PC-9 (cell line): ENCODE measurements around the gene DLGAP5. TPM values are rescaled to one million over a fixed set of nuclear protein-coding genes. Genes with fewer than 3 reads are reported as not detected.

Experiments
- BruUV-seq: library from RNA; stranded (reverse); fragments of 400-500 nt; replicated peaks from 2 replicates; lab custom pipeline; 2021; lab: Mats Ljungman, UMichigan
- CTCF ChIA-PET: fragments of 300-600 bp; sonication (Branson Sonifier 250); formaldehyde crosslinking; loops from one replicate; lab custom pipeline; 2022; ENCODE audit warnings: antibody characterized with exemption; lab: Charles Lee
- POLR2A ChIA-PET: fragments of 300-600 bp; sonication (Branson Sonifier 250); formaldehyde crosslinking; loops from one replicate; lab custom pipeline; 2022; ENCODE audit warnings: antibody characterized with exemption; ENCODE audit not compliant: unreplicated experiment; lab: Charles Lee
- DNase-seq, 2 experiments: peaks; one replicate each; pipeline versions ENCODE4 v3.0.0 to v3.0.0-alpha.2; 2015 to 2022; ENCODE audit warnings: mixed read lengths in 1 of 2
- H2AFZ ChIP-seq: fragments of 200-600 bp; sonication (generic); 2 replicates; pipeline ENCODE4 v1.8.1; 2017; ENCODE audit warnings: antibody characterized with exemption
- H3F3A ChIP-seq: fragments of 200-600 bp; sonication (generic); 2 replicates; pipeline ENCODE4 v1.8.1; 2017; ENCODE audit warnings: antibody characterized with exemption, mild to moderate bottlenecking, low read depth; ENCODE audit not compliant: insufficient read depth
- H3K27ac ChIP-seq: fragments of 200-600 bp; sonication (generic); 2 replicates; pipeline ENCODE4 v1.6.1; 2016; ENCODE audit warnings: mixed run types
- H3K27me3 ChIP-seq: fragments of 200-600 bp; sonication (generic); 2 replicates; pipeline ENCODE4 v1.6.1; 2016; ENCODE audit warnings: low read depth, mixed run types; ENCODE audit not compliant: insufficient read depth
- H3K36me3 ChIP-seq: fragments of 200-600 bp; sonication (generic); 2 replicates; pipeline ENCODE4 v1.6.1; 2016; ENCODE audit warnings: low read depth, mixed run types
- H3K4me1 ChIP-seq: fragments of 200-600 bp; sonication (generic); replicated peaks from 2 replicates; pipeline ENCODE4 v1.6.1; 2016; ENCODE audit warnings: mixed run types; ENCODE audit not compliant: insufficient read depth
- H3K4me2 ChIP-seq: fragments of 200-600 bp; sonication (generic); 2 replicates; pipeline ENCODE4 v1.6.1; 2017; ENCODE audit warnings: mixed run types
- H3K4me3 ChIP-seq: fragments of 200-600 bp; sonication (generic); 2 replicates; pipeline ENCODE4 v1.6.1; 2016; ENCODE audit warnings: mixed run types
- H3K79me2 ChIP-seq: fragments of 200-600 bp; sonication (generic); 2 replicates; pipeline ENCODE4 v1.6.1; 2017; ENCODE audit warnings: low read depth, mixed run types
- H3K9me2 ChIP-seq: fragments of 200-600 bp; sonication (generic); 2 replicates; pipeline ENCODE4 v1.8.1; 2017; ENCODE audit warnings: mild to moderate bottlenecking; ENCODE audit not compliant: insufficient read depth
- H3K9me3 ChIP-seq: fragments of 200-600 bp; sonication (generic); 2 replicates; pipeline ENCODE4 v1.8.1; 2016; ENCODE audit warnings: low read depth; ENCODE audit not compliant: insufficient read depth
- H4K20me1 ChIP-seq: fragments of 200-600 bp; sonication (generic); 2 replicates; pipeline ENCODE4 v1.8.1; 2017; ENCODE audit not compliant: insufficient read depth
- CTCF ChIP-seq: fragments of 200-600 bp; sonication (generic); conservative IDR thresholded peaks from 2 replicates; pipeline ENCODE4 v1.6.1; 2017; ENCODE audit warnings: mixed run types, antibody characterized with exemption, mild to moderate bottlenecking, moderate library complexity
- EZH2 ChIP-seq: fragments of 200-600 bp; sonication (generic); IDR thresholded peaks from 2 replicates; pipeline ENCODE4 v1.8.0; 2017; ENCODE audit warnings: antibody characterized with exemption, low read depth
- intact Hi-C: fragments of 100-400 bp; cut with micrococcal nuclease; formaldehyde crosslinking; loops from one replicate; pipeline ENCODE4 v1.10.0; 2022; ENCODE audit not compliant: unreplicated experiment
- total RNA-seq: library from RNA; stranded (reverse); gene quantifications from 2 replicates; pipeline ENCODE4 v1.2.3, GENCODE V29; 2021

Gene DLGAP5
- total RNA-seq, 1 experiment from 2014 or later: 80.0 TPM

- Histone ChIP-seq H4K20me1 (no peaks in the 10 kb centered on the region), H3K4me3 (peak overlapping the region; percentile 79), H3K9me3 (no peaks in the 10 kb centered on the region), H3K4me1 (peaks cover 18% of the 10 kb centered on the region), H3K27me3 (no peaks in the 10 kb centered on the region), H3K79me2 (peaks cover 40% of the 10 kb centered on the region), H3K4me2 (peak overlapping the region; percentile 84), H3K9me2 (no peaks in the 10 kb centered on the region), H3K27ac (no peak overlapping the region), H3K36me3 (no peaks in the 10 kb centered on the region), H3F3A (no peaks in the 10 kb centered on the region), H2AFZ (peak overlapping the region; percentile 93)
- intact Hi-C loops: no loop called here
- TF ChIP-seq CTCF (no peak), EZH2 (no peak)
- DNase-seq: no peak
- ChIA-PET POLR2A (interaction anchor here (0.5 to 0.8 kb wide), 3 partner anchors 13 to 135 kb away, joined by 3 to 11 read pairs (median 8); no protein-coding TSS in a partner anchor), CTCF (interaction anchor here (0.5 to 0.7 kb wide), 4 partner anchors 9 to 376 kb away, joined by 3 to 6 read pairs (median 6); no protein-coding TSS in a partner anchor)
- BruUV-seq: no TSS peak
These were observed 753 bp upstream of the DLGAP5 start for GRCh38 chr14:55192054-55192621.

GRCh38 chr14:55190906-55191202 lies 531 bp downstream of the DLGAP5 start:
- 0 out of 2 replicates have a peak, but pooled peaks cover 4% of the 10 kb centered on the region for H3K36me3 ChIP-seq
- H4K20me1 ChIP-seq: no peaks in the 10 kb centered on the region
- H3K9me3 ChIP-seq: no peaks in the 10 kb centered on the region
- intact Hi-C loops: loop anchor here (2.0 kb wide), 1 partner anchor 240 kb away; no protein-coding TSS in a partner anchor
- POLR2A ChIA-PET: interaction anchor here (0.6 to 0.7 kb wide), 3 partner anchors 87 to 1200 kb away, joined by 3 to 7 read pairs (median 4); no protein-coding TSS in a partner anchor
- H3K27me3 ChIP-seq: no peaks in the 10 kb centered on the region
- DNase-seq: no peak
- H3F3A ChIP-seq: no peaks in the 10 kb centered on the region
- H3K79me2 ChIP-seq: peaks cover 40% of the 10 kb centered on the region
- H3K4me3 ChIP-seq: peak overlapping the region; percentile 79
- peak overlapping the region; percentile 84 for H3K4me2 ChIP-seq
- no TSS peak for BruUV-seq
- H3K4me1 ChIP-seq: peaks cover 18% of the 10 kb centered on the region
- CTCF ChIA-PET: interaction anchor here (1.0 kb wide), 1 partner anchor 140 kb away, joined by 3 read pairs; no protein-coding TSS in a partner anchor
- H3K27ac ChIP-seq: no peak overlapping the region
- no peaks in the 10 kb centered on the region for H3K9me2 ChIP-seq
- TF ChIP-seq CTCF (no peak), EZH2 (no peak)
- H2AFZ ChIP-seq: peak overlapping the region; percentile 95

GRCh38 chr14:55188686-55189295 lies 2.6 kb downstream of the DLGAP5 start:
- Histone ChIP-seq H3K79me2 (peaks cover 42% of the 10 kb centered on the region), H3K4me3 (no peak overlapping the region), H3K36me3 (0 out of 2 replicates have a peak, but pooled peaks cover 4% of the 10 kb centered on the region), H3K27ac (no peak overlapping the region), H3K27me3 (no peaks in the 10 kb centered on the region), H2AFZ (no peak overlapping the region), H3K4me1 (peaks cover 18% of the 10 kb centered on the region), H3K9me3 (no peaks in the 10 kb centered on the region), H3K4me2 (peak overlapping the region; percentile 84), H3K9me2 (no peaks in the 10 kb centered on the region), H4K20me1 (no peaks in the 10 kb centered on the region), H3F3A (no peaks in the 10 kb centered on the region)
- intact Hi-C loops: no loop called here
- DNase-seq: no peak
- CTCF ChIA-PET: no interaction called here
- BruUV-seq: no TSS peak
- TF ChIP-seq CTCF (no peak), EZH2 (no peak)
- POLR2A ChIA-PET: interaction anchor here (0.6 kb wide), 2 partner anchors 100 to 101 kb away, joined by 3 to 4 read pairs; no protein-coding TSS in a partner anchor
